ENCODE results near the gene CAPZB.
"Not testable (repeated sequence)": the region's sequence is repeated elsewhere in the genome, so short reads cannot be mapped to it uniquely, and the experiment has no call there.

CAPZB gene

DNA sequence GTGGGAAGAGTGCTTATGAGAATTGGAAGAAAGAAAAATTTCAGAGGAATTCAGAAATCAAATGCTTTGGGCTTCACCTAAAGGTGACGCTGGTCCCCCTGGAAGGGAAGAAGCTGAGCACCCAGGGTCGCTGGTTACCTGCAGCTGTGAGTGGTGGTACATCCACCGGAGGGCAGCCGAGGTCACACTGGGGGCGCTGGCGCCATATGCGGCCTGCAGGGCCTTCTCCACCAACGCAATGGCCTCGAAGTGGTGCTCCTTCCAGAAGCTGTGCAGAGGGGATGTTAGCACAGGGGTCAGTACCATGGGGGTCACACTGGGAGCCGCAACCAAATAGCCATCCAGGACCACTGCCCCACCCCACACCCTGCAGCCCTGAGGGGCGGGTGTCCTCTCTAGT is 179.5 kb downstream of the CAPZB start:
- no peak for DNase-seq

DNA sequence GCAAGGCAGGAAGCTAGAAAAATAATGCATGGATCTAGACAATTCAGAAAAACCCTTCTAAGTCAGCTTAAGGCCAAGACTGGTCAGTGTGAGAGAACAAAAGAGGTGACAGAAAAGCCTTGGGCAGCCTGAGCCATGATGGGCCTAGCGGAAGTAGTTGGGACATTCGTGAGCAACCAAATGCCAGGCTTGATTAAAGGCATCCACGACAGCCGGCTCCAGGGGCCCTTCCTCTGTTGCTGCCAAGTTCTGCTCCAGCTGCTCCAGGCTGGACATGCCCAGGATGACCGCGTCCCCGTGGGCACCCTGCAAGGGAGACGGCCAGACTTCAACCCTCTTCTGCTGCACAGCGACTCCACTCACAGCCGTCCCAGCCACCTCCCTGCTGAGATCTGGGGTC is 181.3 kb downstream of the CAPZB start:
- DNase-seq = not testable (repeated sequence)

DNA sequence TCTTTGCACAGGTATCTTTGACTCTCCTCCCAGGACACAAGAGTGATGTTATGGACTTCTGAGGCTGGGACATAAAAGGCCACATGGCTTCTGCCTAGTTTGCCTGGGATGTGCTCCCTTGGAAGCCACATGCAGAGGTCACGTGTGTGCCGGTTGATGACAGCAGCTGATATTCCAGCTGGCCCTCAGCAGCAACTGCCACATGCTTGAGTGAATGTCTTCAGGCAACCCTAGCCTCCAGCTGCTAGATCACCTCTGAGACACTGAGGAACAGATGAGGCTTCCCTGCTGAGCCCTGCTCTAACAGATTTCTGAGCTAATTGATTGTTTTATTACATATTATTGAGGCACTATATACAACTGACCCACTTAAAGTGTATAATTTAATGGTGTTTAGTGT is 185.1 kb downstream of the CAPZB start:
- DNase-seq = no peak

DNA sequence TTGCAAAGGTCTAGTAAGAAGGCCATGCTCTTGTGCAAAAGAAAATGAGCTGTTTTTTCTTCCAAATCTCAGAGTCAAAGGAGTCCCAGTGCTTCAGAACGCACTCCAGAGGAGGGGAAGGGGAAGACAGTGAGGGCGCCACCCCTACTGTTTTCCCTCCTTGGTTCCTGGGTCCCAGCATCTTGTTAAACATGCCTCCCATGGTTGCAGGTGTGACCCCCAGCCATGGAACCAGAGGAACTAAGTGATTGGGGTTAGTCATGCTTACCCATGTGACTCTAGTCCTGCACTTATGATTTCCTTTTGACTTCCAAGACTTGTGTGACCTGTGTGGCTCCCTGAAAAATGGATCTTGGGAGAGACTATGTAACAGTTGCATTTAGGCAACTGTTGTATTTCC is 190.7 kb downstream of the CAPZB start:
- DNase-seq = no peak

DNA sequence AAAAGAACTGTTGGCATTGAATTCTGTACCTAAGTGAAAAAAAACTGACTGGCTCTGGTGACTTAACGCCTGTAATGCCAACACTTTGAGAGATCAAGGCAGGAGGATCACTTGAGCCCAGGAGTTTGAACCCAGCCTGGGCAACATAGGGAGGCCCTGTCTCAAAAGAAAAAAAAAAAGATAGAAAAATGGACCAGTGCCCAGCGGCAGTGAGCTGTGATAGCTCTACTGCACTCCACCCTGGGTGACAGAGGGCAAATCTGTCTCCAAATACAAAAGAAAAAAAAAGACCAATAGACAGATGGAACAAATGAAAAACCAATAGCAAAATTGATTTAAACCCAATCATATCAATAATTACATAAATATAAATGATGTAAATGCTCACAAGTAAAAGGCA is 196.1 kb downstream of the CAPZB start:
- no peak for DNase-seq
